ENCODE results near the gene PYGL. TPM values are rescaled to one million over a fixed set of nuclear protein-coding genes. Genes with fewer than 3 reads are reported as not detected.
"Not testable (repeated sequence)": the region's sequence is repeated elsewhere in the genome, so short reads cannot be mapped to it uniquely, and the experiment has no call there.

PYGL gene
- total RNA-seq, 1 donor from 2014 or later = 71.1 TPM

DNA sequence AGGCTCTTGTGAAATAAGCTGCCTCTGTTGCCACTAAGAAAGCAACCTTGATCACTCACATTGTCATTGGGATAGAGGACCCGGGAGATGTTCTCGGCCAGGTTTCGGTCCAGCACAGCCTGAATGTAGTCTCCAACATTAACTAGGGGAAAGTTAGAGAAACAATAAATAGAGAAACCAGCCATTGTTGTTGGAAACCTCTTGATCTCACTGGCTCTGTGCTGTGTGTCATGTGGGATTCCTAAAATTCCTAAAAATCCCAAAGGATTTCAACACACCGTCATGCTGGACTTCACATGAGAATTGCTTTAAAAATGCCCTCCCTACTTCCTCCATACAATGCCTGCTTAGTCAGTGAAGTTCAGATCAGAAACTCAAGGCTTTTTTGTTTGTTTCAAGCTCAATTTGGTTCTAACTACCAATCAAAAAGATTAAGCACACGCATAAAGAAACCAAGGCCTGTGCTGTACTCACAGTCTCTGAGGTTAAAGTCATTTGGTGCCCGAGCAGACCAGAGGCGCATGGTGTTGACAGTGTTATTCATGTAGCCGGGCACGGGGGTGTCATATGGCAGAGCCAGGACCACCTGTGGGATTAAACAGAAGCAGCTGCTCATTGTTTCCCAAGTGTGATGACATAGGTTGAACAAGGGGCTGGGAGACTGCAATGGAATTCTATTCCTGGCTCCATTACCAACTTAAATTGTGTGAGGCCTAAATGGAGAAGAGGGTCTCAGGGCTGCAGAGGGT lies 23.6 kb downstream of the PYGL start:
- Histone ChIP-seq H3K36me3 (ENCODE audit: control insufficient read depth, insufficient read depth, low read length) (peaks cover 27% of the 10 kb centered on the region), H3K4me3 (ENCODE audit: low read depth, low read length) (no peak overlapping the region), H3K27me3 (ENCODE audit: control insufficient read depth, insufficient read depth, low read length) (no peaks in the 10 kb centered on the region)
- TF ChIP-seq, protein P1, sequence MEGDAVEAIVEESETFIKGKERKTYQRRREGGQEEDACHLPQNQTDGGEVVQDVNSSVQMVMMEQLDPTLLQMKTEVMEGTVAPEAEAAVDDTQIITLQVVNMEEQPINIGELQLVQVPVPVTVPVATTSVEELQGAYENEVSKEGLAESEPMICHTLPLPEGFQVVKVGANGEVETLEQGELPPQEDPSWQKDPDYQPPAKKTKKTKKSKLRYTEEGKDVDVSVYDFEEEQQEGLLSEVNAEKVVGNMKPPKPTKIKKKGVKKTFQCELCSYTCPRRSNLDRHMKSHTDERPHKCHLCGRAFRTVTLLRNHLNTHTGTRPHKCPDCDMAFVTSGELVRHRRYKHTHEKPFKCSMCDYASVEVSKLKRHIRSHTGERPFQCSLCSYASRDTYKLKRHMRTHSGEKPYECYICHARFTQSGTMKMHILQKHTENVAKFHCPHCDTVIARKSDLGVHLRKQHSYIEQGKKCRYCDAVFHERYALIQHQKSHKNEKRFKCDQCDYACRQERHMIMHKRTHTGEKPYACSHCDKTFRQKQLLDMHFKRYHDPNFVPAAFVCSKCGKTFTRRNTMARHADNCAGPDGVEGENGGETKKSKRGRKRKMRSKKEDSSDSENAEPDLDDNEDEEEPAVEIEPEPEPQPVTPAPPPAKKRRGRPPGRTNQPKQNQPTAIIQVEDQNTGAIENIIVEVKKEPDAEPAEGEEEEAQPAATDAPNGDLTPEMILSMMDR (IDR thresholded peaks at IDR 0.05; ENCODE audit: insufficient read depth, low read length, severe bottlenecking) = no peak
- FAIRE-seq (no peak), DNase-seq (ENCODE audit: low read depth) (no peak)

DNA sequence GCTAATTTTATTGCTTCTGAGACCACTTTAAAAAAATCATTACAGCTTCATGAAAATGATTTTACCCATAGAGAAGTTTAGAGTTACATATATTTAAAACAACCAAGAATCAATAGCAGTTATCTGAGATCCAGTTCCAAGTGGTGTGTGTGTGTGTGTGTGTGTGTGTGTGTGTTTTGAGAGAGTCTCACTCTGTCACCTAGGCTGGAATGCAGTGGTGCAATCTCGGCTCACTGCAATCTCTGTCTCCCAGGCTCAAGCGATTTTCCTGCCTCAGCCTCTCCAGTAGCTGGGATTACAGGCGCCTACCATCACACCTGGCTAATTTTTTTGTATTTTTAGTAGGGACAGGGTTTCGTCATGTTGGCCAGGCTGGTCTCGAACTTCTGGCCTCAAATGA lies 24.8 kb downstream of the PYGL start:
- H3K27me3 ChIP-seq (ENCODE audit: control insufficient read depth, insufficient read depth, low read length); DNase-seq (ENCODE audit: low read depth); H3K4me3 ChIP-seq (ENCODE audit: low read depth, low read length); FAIRE-seq: not testable (repeated sequence)
- H3K36me3 ChIP-seq (ENCODE audit: control insufficient read depth, insufficient read depth, low read length) = peaks cover 31% of the 10 kb centered on the region

DNA sequence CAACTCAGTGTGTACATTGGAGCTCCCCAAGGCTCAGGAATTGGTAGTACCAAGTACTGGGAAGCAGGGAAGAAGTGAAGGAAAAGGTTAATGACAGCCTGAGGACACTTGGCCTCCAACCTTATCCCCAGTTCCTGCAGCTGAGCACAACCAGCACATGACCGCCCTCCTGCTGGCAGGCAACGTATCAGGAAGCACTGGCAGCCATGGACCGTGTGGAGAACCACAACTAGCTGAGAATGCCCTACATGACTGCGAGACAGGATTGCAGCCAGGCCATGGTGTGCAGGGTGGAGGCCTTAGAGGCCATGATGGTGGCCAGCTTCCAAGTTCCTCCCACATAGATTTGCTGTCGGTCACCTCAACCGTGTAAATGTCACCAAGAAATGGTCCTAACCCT lies 26.8 kb downstream of the PYGL start:
- H3K36me3 ChIP-seq (ENCODE audit: control insufficient read depth, insufficient read depth, low read length) = peaks cover 30% of the 10 kb centered on the region
- TF ChIP-seq, protein P1 (IDR thresholded peaks at IDR 0.05; ENCODE audit: insufficient read depth, low read length, severe bottlenecking) = no peak
- H3K27me3 ChIP-seq (ENCODE audit: control insufficient read depth, insufficient read depth, low read length) = no peaks in the 10 kb centered on the region
- no peak for DNase-seq (ENCODE audit: low read depth)
- no peak overlapping the region for H3K4me3 ChIP-seq (ENCODE audit: low read depth, low read length)
- no peak for FAIRE-seq

DNA sequence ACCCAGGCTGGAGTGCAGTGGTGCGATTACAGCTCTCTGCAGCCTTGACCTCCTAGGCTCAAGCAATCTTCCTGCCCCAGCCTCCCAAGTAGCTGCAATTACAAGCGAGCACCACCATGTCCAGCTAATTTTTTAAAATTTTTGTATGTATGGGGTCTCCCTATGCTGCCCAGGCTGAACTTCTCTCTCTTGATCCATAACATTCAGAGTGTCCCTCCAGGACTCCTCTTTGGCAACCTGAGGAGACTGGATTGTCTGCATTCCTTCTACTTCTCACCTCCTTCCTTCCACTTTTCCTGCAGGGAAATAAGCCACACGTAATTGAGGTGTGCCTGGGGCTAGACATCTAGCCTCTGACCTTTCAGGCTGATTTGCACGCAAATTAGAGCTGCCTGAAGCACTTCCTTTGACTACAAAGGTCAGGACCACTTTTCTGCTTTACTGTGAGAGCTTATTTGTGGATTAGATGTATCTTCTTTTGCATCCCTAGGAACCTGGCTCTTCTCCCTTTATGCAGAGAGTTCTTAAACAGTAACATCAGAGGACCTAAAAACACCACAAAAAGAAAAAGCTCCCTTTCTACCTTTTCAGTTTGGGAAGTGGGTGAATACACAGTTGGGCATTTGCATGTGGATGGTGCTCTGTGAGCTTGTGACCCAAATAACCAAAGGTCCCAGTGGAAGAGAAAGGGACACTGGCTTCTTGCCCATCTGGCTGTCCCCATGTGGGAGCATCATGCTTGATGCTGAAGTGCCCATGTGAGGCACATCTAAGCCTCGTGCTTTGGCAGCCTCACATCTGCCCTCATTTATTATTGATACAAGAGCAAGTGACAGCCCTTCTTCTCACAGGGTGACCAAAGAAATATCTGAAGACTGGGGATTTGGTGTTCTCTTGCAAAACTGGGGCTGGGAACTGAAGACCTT lies 33.5 kb downstream of the PYGL start:
- H3K36me3 ChIP-seq (ENCODE audit: control insufficient read depth, insufficient read depth, low read length) = peaks cover 34% of the 10 kb centered on the region

DNA sequence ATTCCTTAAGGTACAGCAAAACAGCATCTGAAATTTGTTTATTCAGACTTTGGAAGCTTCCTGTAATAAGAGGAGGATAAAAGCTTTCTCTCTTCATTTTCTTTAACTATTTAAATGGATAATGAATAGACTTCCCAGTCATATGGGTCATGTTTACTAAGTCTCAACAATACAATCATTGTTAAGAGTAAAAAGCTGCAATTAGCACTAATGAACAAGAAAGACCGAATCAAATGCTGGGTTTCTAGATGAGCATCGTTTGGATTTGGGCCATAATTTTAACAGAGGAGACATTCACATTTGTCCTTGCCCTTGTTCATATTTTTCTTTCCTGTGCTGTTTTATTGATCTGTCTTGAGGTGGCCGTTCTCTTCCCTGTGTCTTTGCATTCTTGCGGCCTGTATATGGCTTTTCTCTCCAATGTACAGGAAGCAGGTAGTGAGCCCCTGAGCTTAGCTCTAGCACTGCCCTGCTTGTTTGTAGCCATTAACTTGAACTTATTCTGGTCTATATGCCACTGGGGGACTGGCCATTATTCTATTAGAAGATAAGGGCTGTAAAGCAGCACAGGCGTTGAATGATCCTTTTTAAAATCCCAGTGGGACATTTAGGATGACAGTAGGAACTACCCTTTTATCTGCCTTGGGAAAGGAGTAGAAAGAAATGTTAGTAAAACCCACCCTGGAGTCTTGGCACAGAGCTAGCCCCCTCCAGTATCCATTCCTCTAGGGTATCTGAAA lies 37.8 kb downstream of the PYGL start:
- peaks cover 15% of the 10 kb centered on the region for H3K36me3 ChIP-seq (ENCODE audit: control insufficient read depth, insufficient read depth, low read length)
- H3K27me3 ChIP-seq (ENCODE audit: control insufficient read depth, insufficient read depth, low read length) = no peaks in the 10 kb centered on the region
- H3K4me3 ChIP-seq (ENCODE audit: low read depth, low read length) = no peak overlapping the region
- FAIRE-seq = no peak
- TF ChIP-seq, protein P1 (IDR thresholded peaks at IDR 0.05; ENCODE audit: insufficient read depth, low read length, severe bottlenecking) = no peak
- no peak for DNase-seq (ENCODE audit: low read depth)

More for the DNA sequence above, 33.5 kb downstream of the PYGL start:
- TF ChIP-seq, protein P1 (IDR thresholded peaks at IDR 0.05; ENCODE audit: insufficient read depth, low read length, severe bottlenecking) = no peak
- Histone ChIP-seq H3K27me3 (ENCODE audit: control insufficient read depth, insufficient read depth, low read length) (no peaks in the 10 kb centered on the region), H3K4me3 (ENCODE audit: low read depth, low read length) (no peak overlapping the region)
- FAIRE-seq (no peak), DNase-seq (ENCODE audit: low read depth) (no peak)

DNA sequence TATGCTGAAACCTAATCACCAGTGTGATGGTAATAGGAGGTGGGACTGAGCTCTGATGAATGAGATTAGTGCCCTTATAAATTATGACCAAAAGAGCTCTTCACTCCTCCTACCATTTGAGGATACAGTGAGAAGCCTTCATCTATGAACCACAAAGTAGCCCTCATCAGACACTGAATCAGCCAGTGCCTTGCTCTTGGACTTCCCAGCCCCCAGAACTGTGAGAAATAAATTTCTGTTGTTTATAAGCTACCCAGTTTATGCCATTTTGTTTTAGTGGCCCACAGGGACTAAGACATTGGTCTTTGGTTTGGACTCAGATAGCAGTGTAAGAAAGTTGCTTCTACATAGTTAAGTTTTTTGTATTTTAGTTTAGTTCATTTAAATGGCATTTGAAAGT lies 39.6 kb downstream of the PYGL start:
- Histone ChIP-seq H3K27me3 (ENCODE audit: control insufficient read depth, insufficient read depth, low read length) (no peaks in the 10 kb centered on the region), H3K4me3 (ENCODE audit: low read depth, low read length) (no peak overlapping the region), H3K36me3 (ENCODE audit: control insufficient read depth, insufficient read depth, low read length) (peaks cover 6% of the 10 kb centered on the region)
- FAIRE-seq = no peak
- TF ChIP-seq, protein P1 (IDR thresholded peaks at IDR 0.05; ENCODE audit: insufficient read depth, low read length, severe bottlenecking) = no peak
- DNase-seq (ENCODE audit: low read depth) = no peak

Measured in bronchial epithelial cell (primary cell).